T follicular helper cell (primary cell): ENCODE measurements around the gene TCERG1L.
"Not testable (repeated sequence)": the region's sequence is repeated elsewhere in the genome, so short reads cannot be mapped to it uniquely, and the experiment has no call there.

Experiments used
- DNase-seq: peaks from one replicate; pipeline ENCODE4 v3.0.0-alpha.2; 2020; ENCODE audit warnings: low read depth
- total RNA-seq, 2 experiments: gene quantifications; one replicate each; lab custom pipeline; 2026; lab: John Stamatoyannopoulos, UW

The TCERG1L gene, protein sequence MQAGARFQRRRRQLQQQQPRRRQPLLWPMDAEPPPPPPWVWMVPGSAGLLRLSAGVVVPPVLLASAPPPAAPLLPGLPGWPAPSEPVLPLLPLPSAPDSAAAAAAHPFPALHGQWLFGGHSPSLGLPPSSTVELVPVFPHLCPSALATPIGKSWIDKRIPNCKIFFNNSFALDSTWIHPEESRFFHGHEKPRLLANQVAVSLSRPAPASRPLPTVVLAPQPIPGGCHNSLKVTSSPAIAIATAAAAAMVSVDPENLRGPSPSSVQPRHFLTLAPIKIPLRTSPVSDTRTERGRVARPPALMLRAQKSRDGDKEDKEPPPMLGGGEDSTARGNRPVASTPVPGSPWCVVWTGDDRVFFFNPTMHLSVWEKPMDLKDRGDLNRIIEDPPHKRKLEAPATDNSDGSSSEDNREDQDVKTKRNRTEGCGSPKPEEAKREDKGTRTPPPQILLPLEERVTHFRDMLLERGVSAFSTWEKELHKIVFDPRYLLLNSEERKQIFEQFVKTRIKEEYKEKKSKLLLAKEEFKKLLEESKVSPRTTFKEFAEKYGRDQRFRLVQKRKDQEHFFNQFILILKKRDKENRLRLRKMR
- total RNA-seq: 0 reads per million in 2 experiments

DNA sequence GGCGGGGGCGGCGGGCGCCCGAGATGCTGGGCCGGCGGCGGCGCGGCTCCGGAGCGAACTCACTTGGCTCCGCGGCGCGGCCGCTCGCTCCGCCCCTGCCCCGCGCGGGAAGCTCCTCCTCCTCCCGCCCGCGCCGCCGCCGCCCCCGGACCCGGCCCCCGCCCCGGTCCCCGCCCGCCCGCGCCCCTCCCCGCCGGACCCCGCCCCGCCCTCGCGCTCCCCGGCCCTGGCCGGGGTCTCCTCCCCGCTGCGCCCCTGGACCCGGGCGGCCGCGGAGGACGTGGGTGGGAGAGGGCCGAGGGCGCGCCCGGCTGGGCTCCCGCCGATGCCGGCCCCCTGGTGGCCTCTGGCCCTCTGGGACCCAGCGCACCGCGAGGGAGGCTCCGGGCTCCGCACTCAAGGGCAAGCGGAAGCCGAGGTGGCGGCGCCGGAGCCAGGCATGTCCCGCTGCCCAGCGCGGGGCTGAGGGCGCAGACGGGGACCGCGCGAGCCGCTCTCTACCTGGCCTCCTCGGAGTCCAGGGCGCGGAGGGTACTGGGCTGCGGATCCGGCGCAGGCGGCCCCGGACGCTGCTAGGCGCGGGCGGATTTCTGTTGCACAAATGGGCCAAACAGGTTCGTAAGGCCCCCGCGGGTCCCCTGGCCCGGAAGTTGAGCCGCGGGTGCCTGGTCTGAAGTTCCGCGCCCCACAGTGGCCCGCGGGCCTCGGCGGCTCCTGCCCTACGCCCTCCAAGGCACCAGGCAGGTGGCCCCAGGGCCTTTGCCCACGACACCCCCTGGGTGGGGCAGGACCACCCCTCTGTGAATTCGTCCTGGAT is at the start of gene TCERG1L:
Gene TCERG1L (minus strand): TSS at position 61 of the 817 bp plus-strand sequence. CDS start 86 bp downstream, outside the sequence.
- DNase-seq: no peak

DNA sequence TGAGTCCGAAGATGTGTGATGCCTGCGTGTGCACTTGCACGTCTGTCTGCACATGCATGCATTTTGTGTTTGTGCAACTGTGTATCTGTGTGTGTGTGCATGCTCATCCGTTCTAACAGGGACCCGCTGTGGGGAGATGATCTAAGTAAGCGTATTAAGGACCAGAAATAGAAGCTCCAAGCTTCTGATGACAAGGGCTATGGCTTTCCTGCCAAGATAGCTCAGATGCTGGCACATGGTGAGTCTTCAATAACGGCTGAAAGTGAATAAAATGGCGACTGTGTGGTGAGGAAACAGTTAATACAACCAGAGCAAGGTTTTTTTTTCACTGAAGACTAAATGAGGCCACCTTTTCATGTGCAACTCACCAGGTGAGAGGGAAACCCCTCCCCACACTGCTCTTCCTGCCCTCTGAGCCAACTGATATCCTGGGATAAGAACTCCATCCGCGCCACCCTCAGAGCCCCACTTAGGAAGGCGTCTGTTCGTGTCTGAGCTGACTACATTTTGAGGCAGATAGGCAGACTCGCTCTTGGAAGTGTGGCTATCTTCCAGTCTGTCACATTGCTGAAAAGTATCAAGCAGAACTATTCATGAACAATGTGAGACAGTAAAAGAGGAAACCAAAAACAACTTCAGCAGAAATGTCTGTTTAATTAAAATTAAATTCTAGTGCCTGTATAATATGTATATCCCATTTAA is 47.4 kb upstream of the TCERG1L start:
- DNase-seq: no peak

- DNase-seq: no peak
Measured at GRCh38 chr10:131356442-131356841, 44.9 kb upstream of the TCERG1L start.

GRCh38 chr10:131355881-131356280 is 44.4 kb upstream of the TCERG1L start:
- no peak for DNase-seq

DNA sequence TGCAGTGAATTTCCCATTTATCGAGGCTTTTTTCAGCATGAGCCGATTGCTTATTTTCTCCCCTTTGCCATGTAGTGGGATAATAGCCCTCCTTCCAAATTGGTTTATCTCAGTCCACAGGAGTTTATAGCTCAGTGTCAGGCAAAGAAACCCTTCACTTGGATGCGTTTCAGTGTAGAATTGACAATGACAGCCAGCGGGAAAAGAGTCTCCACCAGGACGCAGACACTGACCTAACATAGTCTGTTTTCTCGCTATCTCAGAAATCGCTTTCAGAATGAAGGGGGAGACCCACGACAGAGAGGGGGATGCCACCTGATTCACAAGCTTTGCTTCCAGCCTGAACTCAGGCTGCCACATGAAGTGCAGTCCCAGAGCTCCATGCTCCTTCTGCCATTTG is 43.5 kb upstream of the TCERG1L start:
- DNase-seq: no peak

GRCh38 chr10:131354380-131354779 is 42.9 kb upstream of the TCERG1L start:
- DNase-seq: no peak

- DNase-seq: no peak
Measured at GRCh38 chr10:131352765-131353290, 41.3 kb upstream of the TCERG1L start.

DNA sequence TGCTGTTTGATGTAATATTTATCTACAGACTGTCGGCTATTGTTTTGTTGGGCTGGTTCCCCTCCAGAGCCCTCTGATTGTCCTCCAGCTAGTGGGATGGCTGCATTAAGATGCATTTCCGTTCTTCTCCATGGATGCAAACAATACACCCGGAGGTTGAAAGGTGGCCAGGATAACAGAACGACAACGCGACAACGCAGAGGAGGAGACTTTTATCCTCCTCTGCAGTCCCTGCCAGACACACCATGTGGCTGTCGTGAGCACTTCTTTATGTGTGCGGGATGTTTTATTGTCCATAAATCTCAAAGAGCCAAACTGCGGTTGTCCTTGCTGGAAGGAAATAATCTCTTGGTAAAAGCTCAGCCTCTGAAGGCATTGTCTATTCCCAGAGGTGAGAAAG is 39.1 kb upstream of the TCERG1L start:
- DNase-seq: no peak

- no peak for DNase-seq
Measured at GRCh38 chr10:131350245-131350644, 38.7 kb upstream of the TCERG1L start.

DNA sequence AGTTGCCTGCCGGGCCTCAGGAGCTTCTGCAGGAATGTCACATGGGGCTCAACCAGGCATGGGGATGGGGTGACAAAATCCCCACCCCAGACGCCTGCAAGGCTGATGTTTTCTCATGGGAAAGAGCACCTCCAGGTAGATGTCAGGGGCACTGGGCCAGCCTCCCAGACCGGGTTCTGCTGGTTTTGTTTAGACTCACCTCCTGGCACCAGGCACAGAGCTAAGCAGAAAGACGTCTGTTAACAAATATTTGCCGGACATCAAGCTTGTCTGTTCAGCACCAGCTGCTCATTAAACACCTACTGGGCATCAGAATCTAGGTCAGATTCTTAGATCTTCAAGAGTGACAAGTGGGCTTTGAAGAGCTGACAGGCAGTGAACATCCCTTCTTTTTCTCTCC is 34.9 kb upstream of the TCERG1L start:
- no peak for DNase-seq

GRCh38 chr10:131345691-131346090 is 34.2 kb upstream of the TCERG1L start:
- no peak for DNase-seq

DNA sequence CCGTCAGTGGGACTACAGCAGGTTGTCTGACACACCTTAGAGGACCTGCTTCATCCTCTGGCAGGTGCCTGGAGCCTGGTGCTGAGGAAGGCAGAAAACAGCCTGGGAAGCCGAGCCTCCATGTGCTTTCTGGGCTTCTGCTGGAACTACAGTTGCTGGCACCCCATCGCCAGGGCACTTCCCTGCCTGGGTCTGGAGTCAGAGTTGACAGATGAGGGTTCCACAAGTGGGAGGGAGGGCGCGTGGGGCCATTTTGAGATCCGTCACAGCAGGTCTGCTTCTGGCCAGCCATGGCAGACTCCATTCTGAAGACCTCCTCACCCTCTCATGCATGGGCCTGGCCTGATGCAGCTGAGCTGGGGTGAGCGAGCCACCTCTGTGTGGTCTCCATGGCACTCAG is 33.2 kb upstream of the TCERG1L start:
- no peak for DNase-seq

DNA sequence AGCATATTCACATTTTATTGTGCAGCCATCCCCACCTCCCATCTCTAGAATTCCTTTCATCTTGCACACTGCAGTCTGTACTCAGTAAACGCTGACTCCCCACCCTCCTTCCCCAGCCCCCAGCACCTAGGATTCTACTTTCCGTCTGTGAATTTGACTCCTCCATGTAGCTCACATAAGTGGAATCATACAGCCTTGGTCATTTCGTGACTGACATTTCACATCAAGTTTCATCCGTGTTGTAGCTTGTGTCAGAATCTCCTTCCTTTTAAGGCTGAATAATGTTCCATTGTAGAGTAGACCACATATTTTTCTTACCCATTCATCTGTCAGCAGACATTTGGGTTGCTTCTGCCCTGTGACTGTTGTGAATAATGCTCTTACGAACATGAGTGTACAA is 26.2 kb upstream of the TCERG1L start:
- no peak for DNase-seq

DNA sequence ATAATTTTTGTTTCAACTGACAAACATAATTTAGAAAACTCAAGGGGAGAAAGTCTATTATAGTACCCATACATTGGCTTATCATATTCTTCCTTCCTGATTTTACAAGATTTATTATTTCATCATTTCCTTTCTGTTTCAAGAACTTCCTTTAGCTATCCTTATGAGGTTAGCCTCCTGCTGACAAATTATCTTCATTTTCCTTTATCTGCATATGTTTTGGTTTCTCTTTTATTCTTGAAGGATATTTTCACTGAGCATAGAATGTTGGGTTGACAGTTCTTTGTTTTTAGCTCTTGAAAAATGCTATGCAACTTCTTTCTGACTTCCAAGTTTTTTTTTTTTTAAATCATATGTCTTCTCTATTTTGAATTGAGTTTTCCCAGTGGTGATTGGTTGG is 21.3 kb upstream of the TCERG1L start:
- no peak for DNase-seq

GRCh38 chr10:131323880-131324279 is 12.4 kb upstream of the TCERG1L start:
- no peak for DNase-seq

GRCh38 chr10:131323025-131323424 is 11.5 kb upstream of the TCERG1L start:
- DNase-seq: no peak

GRCh38 chr10:131322575-131322974 is 11.1 kb upstream of the TCERG1L start:
- DNase-seq: not testable (repeated sequence)

DNA sequence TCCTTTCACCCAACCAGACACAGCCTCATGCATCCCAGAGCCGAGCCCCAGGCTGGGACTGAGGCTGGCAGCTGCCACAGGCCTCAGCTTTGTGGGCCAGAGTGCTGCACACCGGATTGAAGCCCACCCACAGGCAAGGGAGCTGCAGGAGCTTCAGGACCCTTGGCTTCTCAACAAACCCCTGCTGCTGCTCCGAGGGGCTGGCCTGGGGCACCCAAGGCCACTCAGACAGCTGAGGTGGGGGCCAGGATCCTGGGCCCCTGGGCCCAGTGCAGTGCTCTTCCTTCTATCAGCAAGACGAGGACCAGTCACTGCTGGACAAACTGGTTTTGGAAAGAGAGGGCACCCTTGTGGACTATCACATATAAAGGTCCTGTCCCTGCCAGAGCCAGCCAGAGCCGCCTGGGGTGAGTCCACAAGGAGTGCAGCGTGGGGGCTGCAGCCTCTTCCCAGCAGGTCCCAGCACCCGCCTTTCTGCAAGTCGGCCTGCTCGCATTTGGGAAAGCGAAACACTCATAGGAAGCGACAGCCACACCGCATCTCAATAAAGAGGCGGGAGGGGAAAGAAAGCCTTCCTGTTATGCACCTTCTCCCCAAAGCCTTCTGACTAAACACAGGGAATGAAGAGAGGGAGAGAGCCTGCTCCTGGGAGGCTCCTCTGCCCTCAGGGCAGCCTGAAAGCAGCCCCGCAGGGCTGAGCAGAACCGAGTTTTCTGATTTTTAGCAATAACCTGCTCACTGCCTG is 9.5 kb upstream of the TCERG1L start:
- no peak for DNase-seq

DNA sequence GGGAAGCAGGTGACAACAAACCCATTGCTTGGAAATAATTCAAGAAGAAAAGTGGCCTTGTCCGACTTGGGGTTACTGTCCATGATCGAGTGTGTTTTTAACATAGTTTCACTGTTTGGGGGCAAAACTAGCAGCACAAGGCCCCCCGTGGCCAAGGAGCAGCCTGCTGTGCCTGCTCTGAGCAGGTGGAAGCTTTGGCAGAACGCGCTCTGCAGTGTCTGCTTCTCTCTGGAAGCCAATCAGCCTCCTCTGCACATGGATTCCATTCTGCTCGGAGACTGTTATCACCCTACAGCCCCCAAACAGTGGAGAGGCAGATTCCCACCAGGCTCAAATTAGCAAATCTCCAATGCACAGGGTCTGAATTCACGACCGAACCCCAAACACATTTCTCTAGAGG is 7.3 kb upstream of the TCERG1L start:
- no peak for DNase-seq

- DNase-seq: no peak
Measured at GRCh38 chr10:131318291-131318690, 6.8 kb upstream of the TCERG1L start.
